Stimulated activated CD8-positive, alpha-beta memory T cell treated with anti-CD3 and anti-CD28 coated beads, Interleukin-7, amount 100 ng/mL, for 24 hours (primary cell): ENCODE measurements around the gene CD19.
A peak's percentile ranks its signal among the peaks of the same experiment; 100 is the strongest.
"Not testable (repeated sequence)": the region's sequence is repeated elsewhere in the genome, so short reads cannot be mapped to it uniquely, and the experiment has no call there.

Source experiments
- DNase-seq: peaks from one replicate; pipeline ENCODE4 v3.0.0-alpha.2; 2020; ENCODE audit warnings: low read depth

Gene CD19

GRCh38 chr16:28910086-28911031 is 21.4 kb upstream of the CD19 start:
- no peak for DNase-seq

GRCh38 chr16:28912558-28912957 is 19.2 kb upstream of the CD19 start:
- DNase-seq: no peak

GRCh38 chr16:28913946-28914724 is 17.6 kb upstream of the CD19 start:
- no peak for DNase-seq

- DNase-seq: no peak
Measured at GRCh38 chr16:28915181-28915580, 16.6 kb upstream of the CD19 start.

- DNase-seq: no peak
Measured at GRCh38 chr16:28917095-28917494, 14.7 kb upstream of the CD19 start.

- no peak for DNase-seq
Measured at GRCh38 chr16:28918698-28919097, 13.1 kb upstream of the CD19 start.

- DNase-seq: no peak
Measured at GRCh38 chr16:28923231-28923587, 8.6 kb upstream of the CD19 start.

- DNase-seq: no peak
Measured at GRCh38 chr16:28923652-28924398, 7.9 kb upstream of the CD19 start.

- no peak for DNase-seq
Measured at GRCh38 chr16:28924399-28924761, 7.4 kb upstream of the CD19 start.

- DNase-seq: peak; percentile 96
Measured at GRCh38 chr16:28924762-28925385, 6.9 kb upstream of the CD19 start, which contains the start of gene RABEP2. RABEP2 (minus strand) TSS chr16:28925238; CDS start chr16:28925163, 75 bp downstream.

GRCh38 chr16:28925386-28926228 is 6.2 kb upstream of the CD19 start:
- peak; percentile 61 for DNase-seq

GRCh38 chr16:28926284-28926683 is 5.5 kb upstream of the CD19 start:
- DNase-seq: not testable (repeated sequence)

GRCh38 chr16:28927815-28928214 is 4.0 kb upstream of the CD19 start:
- DNase-seq: no peak

- DNase-seq: no peak
Measured at GRCh38 chr16:28930203-28930602, 1.6 kb upstream of the CD19 start.

GRCh38 chr16:28930652-28931051 is 1.1 kb upstream of the CD19 start:
- DNase-seq: no peak

GRCh38 chr16:28932339-28933141 is 769 bp downstream of the CD19 start:
- no peak for DNase-seq

- no peak for DNase-seq
Measured at GRCh38 chr16:28933171-28933570, 1.4 kb downstream of the CD19 start.

- DNase-seq: no peak
Measured at GRCh38 chr16:28935346-28935745, 3.6 kb downstream of the CD19 start.

GRCh38 chr16:28935924-28936783 is 4.4 kb downstream of the CD19 start:
- DNase-seq: peak; percentile 73
